Measurements from ENCODE around the gene RABAC1. TPM values are rescaled to one million over a fixed set of nuclear protein-coding genes. Genes with fewer than 3 reads are reported as not detected.

Gene RABAC1
- polyA plus RNA-seq, 1 donor (not counting 4 experiments of a cell fraction or from before 2014, with no cell fraction given), result 107 TPM

DNA sequence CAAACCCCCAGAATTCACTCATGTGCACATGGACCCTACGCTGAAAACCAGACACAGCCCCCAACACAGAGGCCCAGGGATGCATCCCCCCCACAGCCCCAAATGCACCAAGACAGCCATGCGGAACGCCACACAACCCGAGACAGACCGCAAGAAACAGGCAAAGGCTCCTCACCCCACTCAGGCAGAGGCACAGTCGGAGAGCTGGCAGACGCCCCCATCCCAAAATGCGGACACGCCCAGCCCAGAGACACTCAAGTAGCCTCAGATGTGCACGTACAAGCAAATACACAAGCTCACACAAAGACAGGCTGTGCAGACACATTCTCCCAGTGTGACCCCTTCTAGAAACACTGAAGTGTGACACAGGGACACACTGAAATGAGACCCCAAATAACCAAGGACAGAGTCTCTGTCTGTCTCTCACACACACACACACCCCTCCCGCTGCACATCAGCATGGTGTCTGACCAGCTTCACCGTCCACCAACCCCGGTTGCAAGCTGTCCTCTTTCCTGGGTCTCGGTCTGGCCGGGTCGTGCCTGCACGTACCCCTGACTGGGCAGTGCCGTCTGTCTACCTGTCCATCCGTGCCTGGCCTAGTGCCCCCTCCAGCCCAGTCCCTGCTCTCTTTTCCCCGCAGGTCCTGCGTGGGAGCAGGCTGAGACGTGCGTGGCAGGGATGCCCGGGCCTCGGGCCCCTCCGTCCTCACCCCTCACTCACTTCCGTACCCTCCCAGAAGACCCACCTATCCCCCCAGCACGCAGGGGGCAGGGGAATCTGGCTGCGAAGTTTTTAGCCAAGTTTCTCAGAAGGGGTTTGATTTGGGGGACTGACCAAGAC is 47.0 kb downstream of the RABAC1 start:
- Histone ChIP-seq H4K20me1 (ENCODE audit: control insufficient read depth, extremely low read depth, insufficient read depth, low read length) (peaks cover 13% of the 10 kb centered on the region), H3K9me3 (ENCODE audit: control insufficient read depth, low read depth, low read length) (no peaks in the 10 kb centered on the region), H3K79me2 (ENCODE audit: control insufficient read depth, insufficient read depth, low read length) (no peaks in the 10 kb centered on the region), H2AFZ (ENCODE audit: control insufficient read depth, low read length) (no peak overlapping the region), H3K4me2 (ENCODE audit: control insufficient read depth, extremely low read depth, insufficient read depth, low read depth, low read length) (no peak overlapping the region), H3K27ac (ENCODE audit: control insufficient read depth, insufficient read depth, low read length) (no peak overlapping the region), H3K27me3 (ENCODE audit: control insufficient read depth, extremely low read depth, insufficient read depth, low read length) (peaks cover 68% of the 10 kb centered on the region), H3K36me3 (ENCODE audit: control insufficient read depth in 2 of 2, extremely low read depth in 1 of 2, insufficient read depth in 2 of 2, low read length in 2 of 2) (peaks cover under 1% of the 10 kb centered on the region in 2 experiments), H3K4me1 (ENCODE audit: control insufficient read depth, extremely low read depth, insufficient read depth, low read length) (no peaks in the 10 kb centered on the region), H3K9ac (ENCODE audit: control insufficient read depth, extremely low read depth, insufficient read depth, low read length) (no peak overlapping the region), H3K4me3 (ENCODE audit: control insufficient read depth in 2 of 3, extremely low read depth in 1 of 3, insufficient read depth in 2 of 3, low read depth in 1 of 3, low read length in 3 of 3) (no peak overlapping the region), H3K9me1 (ENCODE audit: control insufficient read depth, extremely low read depth, insufficient read depth, low read length) (no peaks in the 10 kb centered on the region)
- dilution Hi-C loops (cut with MboI; ENCODE audit: extremely low pct_ligation_motif_present, low sequenced_read_pairs), result no loop called here
- DNase-seq (ENCODE audit: low read depth, low spot score) (no peak), FAIRE-seq (no peak)
- peak; percentile 100 for TF ChIP-seq EZH2 (IDR thresholded peaks at IDR 0.05; ENCODE audit: low read length)
- TF ChIP-seq, protein P1, sequence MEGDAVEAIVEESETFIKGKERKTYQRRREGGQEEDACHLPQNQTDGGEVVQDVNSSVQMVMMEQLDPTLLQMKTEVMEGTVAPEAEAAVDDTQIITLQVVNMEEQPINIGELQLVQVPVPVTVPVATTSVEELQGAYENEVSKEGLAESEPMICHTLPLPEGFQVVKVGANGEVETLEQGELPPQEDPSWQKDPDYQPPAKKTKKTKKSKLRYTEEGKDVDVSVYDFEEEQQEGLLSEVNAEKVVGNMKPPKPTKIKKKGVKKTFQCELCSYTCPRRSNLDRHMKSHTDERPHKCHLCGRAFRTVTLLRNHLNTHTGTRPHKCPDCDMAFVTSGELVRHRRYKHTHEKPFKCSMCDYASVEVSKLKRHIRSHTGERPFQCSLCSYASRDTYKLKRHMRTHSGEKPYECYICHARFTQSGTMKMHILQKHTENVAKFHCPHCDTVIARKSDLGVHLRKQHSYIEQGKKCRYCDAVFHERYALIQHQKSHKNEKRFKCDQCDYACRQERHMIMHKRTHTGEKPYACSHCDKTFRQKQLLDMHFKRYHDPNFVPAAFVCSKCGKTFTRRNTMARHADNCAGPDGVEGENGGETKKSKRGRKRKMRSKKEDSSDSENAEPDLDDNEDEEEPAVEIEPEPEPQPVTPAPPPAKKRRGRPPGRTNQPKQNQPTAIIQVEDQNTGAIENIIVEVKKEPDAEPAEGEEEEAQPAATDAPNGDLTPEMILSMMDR (optimal IDR thresholded peaks at IDR 0.05 in 1 of 3, IDR thresholded peaks at IDR 0.05 in 1 of 3, conservative IDR thresholded peaks at IDR 0.05 in 1 of 3; ENCODE audit: extremely low read depth in 1 of 3, insufficient read depth in 2 of 3, low read length in 3 of 3), result no peak

- Histone ChIP-seq H2AFZ (ENCODE audit: control insufficient read depth, low read length) (no peak overlapping the region), H3K27ac (ENCODE audit: control insufficient read depth, insufficient read depth, low read length) (no peak overlapping the region), H3K4me3 (ENCODE audit: control insufficient read depth in 2 of 3, extremely low read depth in 1 of 3, insufficient read depth in 2 of 3, low read depth in 1 of 3, low read length in 3 of 3) (no peak overlapping the region), H3K4me1 (ENCODE audit: control insufficient read depth, extremely low read depth, insufficient read depth, low read length) (no peaks in the 10 kb centered on the region), H3K36me3 (ENCODE audit: control insufficient read depth in 2 of 2, extremely low read depth in 1 of 2, insufficient read depth in 2 of 2, low read length in 2 of 2) (peaks cover 2 to 5% of the 10 kb centered on the region in 2 experiments), H3K9me1 (ENCODE audit: control insufficient read depth, extremely low read depth, insufficient read depth, low read length) (no peaks in the 10 kb centered on the region), H3K9ac (ENCODE audit: control insufficient read depth, extremely low read depth, insufficient read depth, low read length) (no peak overlapping the region), H3K9me3 (ENCODE audit: control insufficient read depth, low read depth, low read length) (no peaks in the 10 kb centered on the region), H3K4me2 (ENCODE audit: control insufficient read depth, extremely low read depth, insufficient read depth, low read depth, low read length) (no peak overlapping the region), H3K27me3 (ENCODE audit: control insufficient read depth, extremely low read depth, insufficient read depth, low read length) (peaks cover 59% of the 10 kb centered on the region), H4K20me1 (ENCODE audit: control insufficient read depth, extremely low read depth, insufficient read depth, low read length) (peaks cover 13% of the 10 kb centered on the region), H3K79me2 (ENCODE audit: control insufficient read depth, insufficient read depth, low read length) (no peaks in the 10 kb centered on the region)
- dilution Hi-C loops (cut with MboI; ENCODE audit: extremely low pct_ligation_motif_present, low sequenced_read_pairs), result no loop called here
- DNase-seq (ENCODE audit: low read depth, low spot score) (no peak), FAIRE-seq (no peak)
- TF ChIP-seq EZH2 (IDR thresholded peaks at IDR 0.05; ENCODE audit: low read length), result no peak
- TF ChIP-seq, protein P1 (optimal IDR thresholded peaks at IDR 0.05 in 1 of 3, IDR thresholded peaks at IDR 0.05 in 1 of 3, conservative IDR thresholded peaks at IDR 0.05 in 1 of 3; ENCODE audit: extremely low read depth in 1 of 3, insufficient read depth in 2 of 3, low read length in 3 of 3), result no peak
Observed at GRCh38 chr19:41910992-41911888, 47.9 kb downstream of the RABAC1 start.

All from keratinocyte (primary cell).